Left renal pelvis (tissue), 4 donors: ENCODE measurements around the gene C22orf31. TPM values are rescaled to one million over a fixed set of nuclear protein-coding genes. Genes with fewer than 3 reads are reported as not detected.
"Not testable (repeated sequence)": the region's sequence is repeated elsewhere in the genome, so short reads cannot be mapped to it uniquely, and the experiment has no call there.

Experiments used
- DNase-seq, 4 donors: peaks; one replicate each; pipeline ENCODE4 v3.0.0-alpha.2; 2013; ENCODE audit warnings: low read depth in 4 of 4, low spot score in 3 of 4
- polyA plus RNA-seq, 4 donors: library from polyadenylated mRNA; unstranded; fragments of 120-200 nt; gene quantifications; one replicate each; pipeline ENCODE4 v1.2.1, GENCODE V29; 2013; ENCODE audit not compliant: insufficient read length in 4 of 4

The C22orf31 gene
- polyA plus RNA-seq, 4 donors = 0.45 to 1.7 (median 1.1) TPM

DNA sequence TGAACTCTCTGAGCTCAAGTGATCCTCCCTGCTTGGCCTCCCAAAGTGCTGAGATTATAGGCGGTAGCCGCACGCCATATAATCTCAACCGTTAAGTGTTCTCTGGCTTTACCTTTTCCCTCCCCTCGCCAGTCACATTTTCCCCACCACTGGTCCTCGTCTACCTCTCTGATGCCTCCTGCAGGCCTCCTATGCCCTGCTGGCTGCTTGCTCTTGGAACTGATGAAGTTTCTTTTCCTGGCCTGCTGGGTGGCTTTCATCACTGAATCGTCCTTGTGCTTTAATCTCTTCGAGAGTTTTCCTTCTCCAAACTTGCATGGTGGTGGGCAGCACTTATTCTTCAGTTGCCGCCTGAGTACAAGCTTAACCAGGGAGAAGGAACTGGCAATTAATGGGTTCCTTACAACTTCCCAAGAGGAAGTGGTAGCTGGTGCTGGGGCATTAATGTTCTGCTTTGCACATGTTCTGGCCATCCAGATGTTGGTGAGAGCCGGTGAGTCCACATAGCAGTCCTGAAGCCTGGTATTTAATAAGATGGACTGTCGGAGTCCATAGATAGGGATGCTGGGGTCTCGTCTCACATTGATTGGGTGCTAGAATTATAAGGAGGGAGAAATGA, 1.3 kb downstream of the C22orf31 start:
- DNase-seq = no peak

DNA sequence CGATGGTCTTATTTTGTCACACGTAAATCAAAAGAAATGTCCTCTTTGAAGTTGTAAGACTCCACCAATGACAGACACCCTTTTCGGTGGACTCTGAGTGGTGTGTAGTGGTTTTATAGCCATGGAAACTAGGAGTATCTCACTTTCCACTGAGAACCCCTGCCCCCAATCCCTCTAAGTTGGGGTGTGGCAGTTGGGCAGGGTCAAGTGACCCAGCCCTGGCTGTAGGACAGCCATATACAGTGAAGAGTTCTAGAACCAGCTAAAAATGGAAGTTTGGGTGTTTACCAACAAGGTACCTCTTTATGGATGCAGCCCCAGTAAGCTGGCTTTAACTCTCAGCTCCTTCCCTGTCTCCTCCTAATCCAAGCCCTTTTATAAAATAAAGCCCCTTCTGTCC, 5.2 kb downstream of the C22orf31 start:
- no peak for DNase-seq

DNA sequence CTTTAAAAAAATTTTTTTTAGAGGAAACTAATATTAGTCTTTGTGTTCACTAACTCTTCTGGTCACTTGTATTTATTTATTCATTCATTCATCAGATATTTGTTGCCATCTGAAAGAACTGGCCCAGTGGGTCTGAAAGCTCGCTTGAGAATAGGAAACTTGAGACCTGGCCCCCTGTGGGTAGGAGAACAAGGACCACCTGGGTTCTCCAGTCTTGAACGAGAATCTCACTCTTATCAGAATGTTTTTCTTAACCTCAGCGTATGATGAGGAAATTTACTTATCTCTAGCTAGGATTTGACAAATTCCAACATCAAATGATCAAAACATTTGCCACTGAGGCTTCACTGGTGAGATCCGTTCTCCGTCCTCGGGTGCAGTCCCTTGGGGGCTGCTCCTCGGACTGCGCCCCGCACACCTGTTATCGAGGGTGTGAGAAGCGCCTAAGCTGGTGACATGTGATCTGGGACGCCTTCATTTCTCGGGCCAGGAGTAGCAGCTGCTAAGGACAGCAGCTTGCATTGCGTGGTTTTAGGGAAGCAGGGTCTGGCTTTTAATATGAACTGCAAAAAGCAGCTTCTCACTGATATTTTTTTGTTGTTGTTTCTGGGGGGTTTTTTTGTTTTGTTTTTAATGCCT, 6.3 kb downstream of the C22orf31 start:
- no peak for DNase-seq

DNA sequence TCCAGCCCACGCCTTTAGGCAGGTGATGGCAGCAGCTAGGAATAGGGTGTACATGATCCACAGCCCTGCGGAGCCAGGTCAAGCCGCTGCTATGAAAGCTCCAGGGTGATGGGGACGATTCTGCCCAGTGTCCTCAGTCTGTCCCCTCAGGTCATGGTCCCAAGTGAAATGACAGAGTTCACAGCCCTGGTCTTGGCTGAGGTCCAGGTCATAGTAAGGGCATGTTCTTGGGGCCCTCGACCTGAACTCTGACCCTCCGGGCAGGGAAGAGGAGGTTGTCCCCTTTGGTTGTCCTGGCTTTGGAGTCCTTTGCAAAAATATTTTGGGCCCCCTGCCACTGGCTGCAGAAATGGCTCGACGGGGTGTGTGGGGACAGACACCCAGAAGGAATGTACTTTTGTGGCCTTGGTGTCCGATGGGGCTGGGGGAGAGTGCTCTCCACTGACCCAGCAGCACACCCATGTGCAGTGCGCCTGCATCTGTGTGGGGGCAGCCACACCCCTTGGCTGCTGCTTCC, 7.3 kb downstream of the C22orf31 start:
- no peak for DNase-seq

DNA sequence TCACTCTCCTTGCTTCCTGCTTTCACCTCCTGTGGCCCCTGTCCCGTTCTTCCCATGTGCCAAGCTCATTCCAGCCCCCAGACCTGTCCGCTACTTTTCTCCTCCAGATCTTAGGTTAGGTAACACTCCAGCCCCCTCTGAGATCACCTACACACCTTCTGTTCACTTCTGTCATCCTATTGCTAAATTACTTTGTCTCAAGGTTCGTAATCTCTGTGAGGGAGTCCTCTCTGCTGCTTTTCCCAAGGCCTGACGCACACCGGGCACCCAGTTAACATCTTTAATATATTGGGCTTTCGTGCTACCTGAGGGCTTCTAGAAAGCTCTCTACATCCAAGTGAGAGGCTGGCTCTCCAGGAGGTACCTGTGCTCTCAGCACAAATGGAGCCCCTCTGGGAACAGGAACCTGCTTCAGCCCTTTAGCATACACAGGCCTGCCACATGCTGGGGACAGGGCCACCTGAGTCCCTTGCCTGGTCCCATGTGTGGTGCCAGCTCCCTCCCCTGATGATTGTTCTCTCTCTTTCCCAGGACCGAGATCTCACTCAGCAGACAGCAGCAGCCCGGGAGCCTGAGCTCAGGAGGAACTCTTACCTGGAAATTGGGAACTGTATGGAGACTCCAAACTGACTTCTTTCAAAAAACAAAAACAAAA, 8.5 kb downstream of the C22orf31 start:
- DNase-seq = no peak

DNA sequence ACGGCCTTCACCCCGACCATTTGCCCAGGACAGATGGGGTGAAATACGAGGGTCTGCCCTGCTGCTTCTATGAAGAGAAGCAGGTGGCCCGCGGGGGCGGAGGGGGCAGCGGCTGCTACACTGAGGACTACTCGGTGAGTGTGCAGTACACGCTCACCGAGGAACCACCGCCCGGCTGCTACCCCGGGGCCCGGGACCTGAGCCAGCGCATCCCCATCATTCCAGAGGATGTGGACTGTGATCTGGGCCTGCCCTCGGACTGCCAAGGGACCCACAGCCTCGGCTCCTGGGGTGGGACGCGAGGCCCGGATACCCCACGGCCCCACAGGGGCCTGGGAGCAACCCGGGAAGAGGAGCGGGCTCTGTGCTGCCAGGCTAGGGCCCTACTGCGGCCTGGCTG, 11.2 kb downstream of the C22orf31 start:
- no peak for DNase-seq

DNA sequence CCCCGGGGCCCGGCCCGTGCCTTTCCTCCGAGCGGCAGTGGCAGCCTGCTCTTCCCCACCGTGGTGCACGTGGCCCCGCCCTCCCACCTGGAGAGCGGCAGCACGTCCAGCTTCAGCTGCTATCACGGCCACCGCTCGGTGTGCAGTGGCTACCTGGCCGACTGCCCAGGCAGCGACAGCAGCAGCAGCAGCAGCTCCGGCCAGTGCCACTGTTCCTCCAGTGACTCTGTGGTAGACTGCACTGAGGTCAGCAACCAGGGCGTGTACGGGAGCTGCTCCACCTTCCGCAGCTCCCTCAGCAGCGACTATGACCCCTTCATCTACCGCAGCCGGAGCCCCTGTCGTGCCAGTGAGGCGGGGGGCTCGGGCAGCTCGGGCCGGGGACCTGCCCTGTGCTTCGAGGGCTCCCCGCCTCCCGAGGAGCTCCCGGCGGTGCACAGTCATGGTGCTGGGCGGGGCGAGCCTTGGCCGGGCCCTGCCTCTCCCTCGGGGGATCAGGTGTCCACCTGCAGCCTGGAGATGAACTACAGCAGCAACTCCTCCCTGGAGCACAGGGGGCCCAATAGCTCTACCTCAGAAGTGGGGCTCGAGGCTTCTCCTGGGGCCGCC, 11.9 kb downstream of the C22orf31 start:
- no peak for DNase-seq

DNA sequence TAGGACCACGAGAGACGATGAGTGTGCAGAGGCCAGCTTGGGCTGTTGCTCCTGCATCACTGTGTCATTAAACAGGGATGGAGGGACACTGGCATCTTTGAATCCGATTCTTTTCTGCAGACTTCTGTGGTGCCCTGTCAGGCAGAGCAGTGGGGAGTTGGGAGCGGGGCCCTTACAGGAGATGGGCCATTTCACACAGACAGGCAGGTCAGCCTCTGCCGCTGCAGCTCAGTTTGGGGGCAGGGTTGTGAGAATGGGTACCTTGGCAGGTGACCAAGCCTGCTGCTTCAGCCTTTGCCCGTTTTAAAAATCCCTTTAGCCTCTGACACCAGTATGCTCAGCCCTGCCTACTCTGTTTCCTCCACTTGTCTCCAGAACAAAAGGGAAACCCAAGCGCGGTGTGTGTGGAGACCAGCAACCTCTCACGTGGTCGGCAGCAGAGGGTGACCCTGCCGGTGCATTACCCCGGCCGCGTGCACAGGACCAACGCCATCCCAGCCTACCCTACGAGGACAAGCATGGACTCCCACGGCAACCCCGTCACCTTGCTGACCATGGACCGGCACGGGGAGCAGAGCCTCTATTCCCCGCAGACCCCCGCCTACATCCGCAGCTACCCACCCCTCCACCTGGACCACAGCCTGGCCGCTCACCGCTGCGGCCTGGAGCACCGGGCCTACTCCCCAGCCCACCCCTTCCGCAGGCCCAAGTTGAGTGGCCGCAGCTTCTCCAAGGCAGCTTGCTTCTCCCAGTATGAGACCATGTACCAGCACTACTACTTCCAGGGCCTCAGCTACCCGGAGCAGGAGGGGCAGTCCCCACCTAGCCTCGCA, 12.6 kb downstream of the C22orf31 start:
- DNase-seq = no peak

DNA sequence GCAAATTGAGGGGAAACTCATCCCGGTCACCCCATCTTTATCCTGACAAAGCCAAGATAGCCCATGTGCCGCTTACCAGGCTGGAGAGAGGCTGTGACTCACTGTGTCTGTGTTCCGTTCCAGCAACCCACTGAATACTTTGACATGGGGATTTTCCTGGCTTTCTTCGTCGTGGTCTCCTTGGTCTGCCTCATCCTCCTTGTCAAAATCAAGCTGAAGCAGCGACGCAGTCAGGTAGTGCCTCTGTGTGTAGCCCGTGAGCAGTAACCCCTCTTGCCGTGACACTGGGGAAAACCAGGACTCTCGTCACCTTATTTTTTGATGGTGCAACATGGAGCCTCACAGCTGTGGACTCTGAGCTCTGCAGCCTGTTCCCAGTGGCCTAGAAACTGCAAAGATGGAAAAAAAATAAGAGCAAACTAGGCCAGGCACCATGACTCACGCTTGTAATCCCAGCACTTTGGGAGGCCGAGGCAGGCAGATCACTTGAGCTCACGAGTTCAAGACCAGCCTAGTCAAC, 16.9 kb downstream of the C22orf31 start:
- no peak for DNase-seq

DNA sequence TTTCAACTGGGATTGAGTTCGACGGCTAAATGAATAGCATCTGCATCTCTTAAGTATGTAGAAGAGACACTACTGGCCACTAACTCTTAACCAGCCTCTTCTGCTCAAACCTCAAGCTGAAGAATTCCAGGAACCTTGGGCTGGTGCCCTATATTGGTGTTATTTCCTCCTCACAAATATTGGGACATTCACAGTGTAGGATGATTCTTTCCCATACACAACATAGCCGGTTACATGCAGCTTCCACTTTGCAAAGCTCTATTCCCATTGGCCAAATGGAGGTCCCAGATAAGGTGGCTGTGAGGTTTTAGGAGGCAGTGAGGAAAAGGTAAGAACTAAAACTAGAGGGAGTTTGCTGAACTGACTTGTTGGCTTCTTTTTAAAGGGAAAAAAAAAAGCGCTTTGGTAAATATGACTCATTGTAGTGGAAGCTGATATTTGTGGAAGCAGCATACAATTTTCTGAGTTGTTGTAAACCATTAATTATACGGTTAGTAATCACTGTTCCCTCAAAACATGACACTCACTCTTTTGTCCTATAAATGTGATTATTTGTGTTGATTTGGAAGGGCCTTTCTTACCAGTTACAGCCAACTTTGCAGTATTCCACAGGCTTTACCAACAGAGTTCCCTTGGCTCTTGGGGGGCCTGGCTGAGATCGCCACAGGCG, 17.6 kb downstream of the C22orf31 start:
- no peak for DNase-seq

DNA sequence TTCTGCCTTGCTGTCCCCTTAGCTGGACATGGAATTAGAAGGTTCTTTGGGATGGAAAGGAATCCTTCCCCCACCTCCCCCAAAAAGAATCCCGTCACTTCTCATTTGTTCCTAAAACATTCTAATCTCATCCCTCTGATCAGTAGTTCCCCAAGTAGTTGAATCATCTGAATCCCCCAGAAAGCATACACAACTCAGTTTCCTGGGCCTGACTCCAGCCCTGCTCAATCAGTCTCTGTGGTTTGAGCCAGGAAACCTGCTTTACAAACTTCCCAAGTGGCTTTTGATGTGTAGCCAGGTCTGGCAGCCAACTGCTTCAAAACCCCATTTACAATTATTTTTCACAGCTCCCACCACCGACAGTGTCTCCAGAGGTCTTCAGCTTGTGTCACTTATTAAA, 20.2 kb downstream of the C22orf31 start:
- no peak for DNase-seq

DNA sequence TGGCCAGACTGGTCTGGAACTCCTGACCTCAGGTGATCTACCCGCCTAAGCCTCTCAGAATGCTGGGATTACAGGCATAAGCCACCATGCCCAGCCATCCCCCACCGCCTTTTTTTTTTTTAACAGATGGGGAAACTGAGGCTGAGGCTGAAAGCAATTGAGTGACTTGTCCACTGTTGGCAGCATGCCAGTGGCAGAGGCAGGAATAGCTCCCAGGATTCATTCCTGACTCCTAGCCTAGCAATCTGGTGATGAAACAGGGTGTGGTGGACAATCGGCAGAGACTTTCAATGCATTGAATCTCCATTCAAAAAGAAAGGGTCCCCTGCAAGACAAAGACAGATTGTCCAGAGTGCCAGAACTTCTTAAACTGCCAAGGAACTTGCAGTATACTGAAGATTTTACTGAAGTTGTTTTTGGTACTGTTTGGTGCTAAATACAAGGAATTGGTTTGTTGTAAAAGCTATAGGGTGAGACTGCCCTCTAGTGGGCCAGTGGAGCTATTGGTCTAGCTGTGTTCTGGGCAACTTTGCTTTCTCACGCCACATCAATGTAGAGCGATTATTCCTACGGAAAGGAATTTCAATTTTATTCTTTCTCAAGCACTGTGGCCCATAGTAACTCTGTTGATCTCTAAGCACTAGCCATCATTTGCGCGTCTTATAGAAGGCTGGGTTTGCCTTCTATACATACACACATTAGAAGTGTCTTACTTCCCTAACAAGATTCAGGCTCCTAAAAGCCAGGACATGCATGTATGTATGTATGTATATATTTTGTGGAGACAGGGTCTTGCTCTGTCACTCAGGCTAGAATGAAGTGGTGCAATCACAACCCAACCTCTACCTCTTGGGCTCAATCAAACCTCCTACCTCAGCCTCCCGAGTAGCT, 21.0 kb downstream of the C22orf31 start:
- DNase-seq = peak in 2 of 4 donors; percentile 63 to 72

DNA sequence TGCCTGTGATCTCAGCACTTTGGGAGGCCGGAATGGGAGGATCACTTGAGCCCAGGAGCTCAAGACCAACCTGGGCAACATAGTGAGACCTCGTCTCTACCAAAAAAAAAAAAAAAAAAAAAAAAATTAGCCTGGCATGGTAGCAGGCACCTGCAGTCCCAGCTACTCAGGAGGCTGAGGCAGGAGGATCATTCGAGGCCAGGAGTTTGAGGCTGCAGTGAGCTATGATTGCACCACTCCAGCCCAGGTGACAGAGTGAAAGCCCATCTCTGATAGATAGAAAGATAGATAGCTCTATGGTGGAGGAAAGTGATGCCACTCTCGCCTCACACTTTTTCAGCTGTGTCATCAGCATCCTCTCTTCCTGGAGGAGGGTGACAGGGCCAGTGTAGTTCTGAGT, 21.9 kb downstream of the C22orf31 start:
- not testable (repeated sequence) for DNase-seq

DNA sequence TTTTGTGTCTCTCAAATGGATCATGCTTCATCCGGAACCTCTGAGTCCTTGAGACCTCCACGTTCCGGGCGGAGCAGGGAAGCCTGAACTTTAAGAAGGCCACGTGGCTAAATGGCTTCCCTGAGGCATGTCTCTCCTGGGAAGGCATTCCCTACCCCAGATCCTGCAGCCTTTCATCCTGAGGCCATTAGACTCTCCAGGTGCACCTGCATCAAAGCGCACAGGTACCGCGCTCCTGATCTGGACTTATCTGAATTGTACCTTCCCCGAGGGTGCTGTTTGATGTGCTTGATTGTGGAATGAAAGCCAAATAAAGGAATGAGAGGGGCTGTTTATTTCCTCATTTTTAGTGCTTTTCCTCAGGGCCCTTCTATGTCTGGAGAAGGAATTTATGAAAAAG, 22.5 kb downstream of the C22orf31 start:
- DNase-seq = no peak

DNA sequence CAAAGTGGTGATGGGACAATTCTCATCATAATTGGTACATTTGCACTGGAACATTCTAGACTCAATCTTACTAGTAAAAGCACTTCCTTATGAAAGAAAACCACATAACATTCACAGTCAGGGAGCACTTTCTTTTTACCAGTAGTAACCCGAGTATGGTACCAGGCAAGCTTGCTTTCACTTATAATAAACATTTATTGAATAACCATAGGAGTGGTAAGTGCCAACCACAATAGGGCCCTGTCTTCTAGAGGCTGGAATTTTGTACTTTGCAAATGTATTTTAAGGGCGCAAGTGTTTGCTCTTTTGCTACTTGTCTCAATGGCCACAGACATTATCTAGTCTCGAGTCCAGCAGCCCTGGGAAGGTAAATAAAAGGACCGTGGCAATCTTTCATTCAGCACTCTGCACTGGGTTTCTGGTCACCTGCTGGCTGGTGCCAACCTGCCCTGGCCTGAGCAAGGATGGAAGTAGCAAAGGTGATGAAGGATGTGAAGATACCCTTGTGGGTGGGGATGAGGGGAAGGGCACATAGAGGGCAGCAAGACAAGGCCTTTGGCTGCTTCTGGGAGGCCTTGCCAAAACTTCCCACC, 24.2 kb downstream of the C22orf31 start:
- DNase-seq = no peak

DNA sequence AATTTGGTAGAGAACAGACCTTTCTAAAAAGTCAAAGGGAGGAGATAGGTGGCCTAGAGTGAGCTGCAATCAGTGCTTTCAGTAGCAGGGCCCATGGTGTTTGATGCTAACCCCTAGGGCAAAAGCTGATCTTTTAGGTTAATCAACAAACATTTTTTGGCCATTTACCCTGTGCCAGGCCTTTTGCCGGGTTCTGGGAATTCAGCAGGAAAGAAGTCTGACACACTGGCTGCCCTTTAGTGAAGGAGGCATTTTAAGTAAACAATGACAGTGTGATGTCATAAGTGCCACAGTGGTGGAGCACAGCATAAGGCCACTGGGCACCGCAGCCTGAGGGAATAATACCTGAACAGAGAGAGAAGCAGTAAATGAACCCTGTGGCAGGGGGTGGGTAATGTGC, 29.0 kb downstream of the C22orf31 start:
- no peak for DNase-seq

DNA sequence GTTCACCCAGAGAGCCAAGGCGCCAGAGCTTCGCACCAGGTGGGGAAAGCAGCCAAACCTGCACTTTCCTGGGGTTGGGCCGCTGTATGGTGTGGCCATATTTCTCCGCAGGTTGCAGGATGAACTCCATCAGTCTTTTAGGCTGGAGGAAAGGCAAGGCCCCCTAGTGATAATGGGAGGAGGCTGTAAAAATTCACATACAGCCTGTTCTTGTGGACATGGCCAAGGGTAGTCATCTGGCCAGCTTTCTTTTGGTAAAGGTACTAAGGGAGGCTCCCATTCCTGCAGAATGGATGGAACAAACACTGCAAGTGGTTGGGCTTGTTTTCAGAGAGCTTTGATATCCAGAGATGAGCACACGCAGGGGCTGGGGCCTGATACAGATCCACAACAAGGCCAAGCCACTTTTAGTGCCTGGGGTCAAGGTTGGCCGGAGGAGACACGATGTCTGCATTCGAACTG, 29.6 kb downstream of the C22orf31 start:
- no peak for DNase-seq

DNA sequence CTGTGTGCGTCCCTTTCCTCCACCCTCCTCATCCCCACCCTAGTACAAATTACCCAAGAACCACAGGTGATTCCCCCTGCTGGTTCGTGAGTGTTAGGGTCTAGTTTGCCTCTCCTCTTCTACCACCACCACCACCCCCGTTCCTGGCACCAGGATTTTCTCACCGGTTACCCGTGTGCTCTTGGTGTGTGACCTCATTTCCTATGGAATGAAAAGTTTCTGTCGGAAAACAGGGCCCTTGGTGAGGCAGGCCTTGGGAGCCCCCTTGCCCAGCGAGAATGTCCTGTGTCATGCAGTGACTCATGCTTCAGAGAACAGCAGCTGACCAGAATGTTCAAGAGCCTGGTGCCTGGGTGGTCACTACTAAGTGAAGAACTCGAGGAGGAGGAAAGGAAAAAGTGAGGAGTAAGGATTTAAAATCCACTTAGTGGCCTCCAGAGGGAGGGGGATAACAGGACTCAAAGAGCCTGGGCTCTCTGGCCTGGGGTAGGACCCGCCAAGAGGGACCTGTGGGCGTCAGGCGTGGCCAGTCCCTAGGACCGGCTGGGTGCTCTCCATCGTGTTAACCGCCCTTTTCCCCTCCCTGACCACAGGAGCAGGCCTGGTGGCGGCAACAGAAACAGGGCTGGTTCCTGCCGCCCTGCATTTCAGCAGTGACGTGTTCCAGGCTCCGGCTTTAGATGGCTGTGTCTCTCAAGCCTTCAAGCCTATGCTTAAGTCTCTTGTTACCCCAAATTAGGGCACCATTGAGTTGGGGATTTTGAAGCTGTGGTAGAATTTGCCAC, 30.2 kb downstream of the C22orf31 start:
- DNase-seq = peak in 2 of 4 donors; percentile 69 to 70
